SJCRH30 (cell line): ENCODE results near the gene RASAL2. TPM values are rescaled to one million over a fixed set of nuclear protein-coding genes. Genes with fewer than 3 reads are reported as not detected.
A peak's percentile ranks its signal among the peaks of the same experiment; 100 is the strongest.

ENCODE experiments used
- DNase-seq, 2 experiments: peaks; one replicate each; pipeline ENCODE4 v3.0.0-alpha.2; 2015 to 2020
- H3K27ac ChIP-seq: fragments of 250-450 bp; sonication (Bioruptor Pico); 2 replicates; pipeline ENCODE4 v1.5.1; 2020; ENCODE audit warnings: mild to moderate bottlenecking, moderate library complexity
- H3K27me3 ChIP-seq: fragments of 250-450 bp; sonication (Bioruptor Pico); 2 replicates; pipeline ENCODE4 v1.5.1; 2020; ENCODE audit warnings: mild to moderate bottlenecking, moderate library complexity
- H3K36me3 ChIP-seq: fragments of 250-450 bp; sonication (Bioruptor Pico); 2 replicates; pipeline ENCODE4 v1.5.1; 2020; ENCODE audit warnings: mild to moderate bottlenecking, moderate library complexity
- H3K4me1 ChIP-seq: fragments of 250-450 bp; sonication (Bioruptor Pico); 2 replicates; pipeline ENCODE4 v1.5.1; 2020; ENCODE audit warnings: mild to moderate bottlenecking, moderate library complexity
- H3K4me3 ChIP-seq: fragments of 250-450 bp; sonication (Bioruptor Pico); 2 replicates; pipeline ENCODE4 v1.5.1; 2020; ENCODE audit warnings: mild to moderate bottlenecking, moderate library complexity
- H3K9me3 ChIP-seq: fragments of 250-450 bp; sonication (Bioruptor Pico); replicated peaks from 2 replicates; pipeline ENCODE4 v1.5.1; 2020; ENCODE audit warnings: mild to moderate bottlenecking, moderate library complexity
- total RNA-seq: library from RNA; depleted of rRNA; stranded (reverse); fragments of >200 nt; shearing (Covaris generic); gene quantifications from 2 replicates; pipeline ENCODE4 v1.2.3, GENCODE V29; 2014

RASAL2 gene
- total RNA-seq, 1 experiment from 2014 or later = 8.1 TPM

DNA sequence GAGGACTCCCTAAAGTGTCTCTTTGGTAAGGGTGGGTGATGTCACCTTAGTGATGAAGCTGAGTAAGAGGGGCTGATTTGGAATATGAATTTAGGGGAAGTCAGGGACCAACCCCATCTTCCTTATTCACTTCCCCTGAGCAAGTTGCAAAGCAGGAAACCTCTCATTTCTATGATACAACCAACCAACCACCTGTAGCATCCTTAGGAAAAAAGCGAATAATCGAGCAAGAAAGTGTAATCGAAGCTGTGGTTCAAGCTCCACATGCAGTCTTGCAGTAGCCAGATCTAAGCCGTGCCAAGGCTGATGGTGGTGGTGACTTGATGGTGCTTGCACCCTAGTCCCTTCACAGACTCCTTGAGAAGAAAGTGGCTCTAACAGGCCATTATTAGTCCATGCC, 422.2 kb downstream of the RASAL2 start:
- H3K27ac ChIP-seq = no peak overlapping the region
- H3K27me3 ChIP-seq = no peaks in the 10 kb centered on the region
- H3K4me3 ChIP-seq = no peak overlapping the region
- no peaks in the 10 kb centered on the region for H3K4me1 ChIP-seq
- H3K9me3 ChIP-seq = no peaks in the 10 kb centered on the region
- no peaks in the 10 kb centered on the region for H3K36me3 ChIP-seq
- no peak for DNase-seq

DNA sequence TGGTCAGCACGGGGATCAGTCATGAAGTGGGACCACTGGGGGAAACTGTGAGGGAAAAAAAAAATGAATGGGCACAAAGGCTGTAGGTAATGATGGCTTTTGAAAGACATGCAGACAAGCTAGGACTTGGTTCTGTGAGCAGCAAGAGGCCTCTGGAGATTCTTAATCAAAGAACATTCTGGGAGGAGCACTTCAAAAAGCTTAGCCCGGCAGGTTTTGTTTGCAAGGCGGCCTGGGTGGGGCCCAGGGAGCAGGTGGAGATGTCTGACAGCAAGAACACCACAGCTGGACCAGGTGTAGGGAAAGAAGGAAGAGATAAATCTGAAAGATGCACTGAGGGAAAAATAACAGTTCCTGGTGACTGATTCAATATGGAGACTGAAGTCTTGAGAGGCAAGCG, 425.0 kb downstream of the RASAL2 start:
- no peaks in the 10 kb centered on the region for H3K36me3 ChIP-seq
- DNase-seq = no peak
- H3K27ac ChIP-seq = no peak overlapping the region
- no peaks in the 10 kb centered on the region for H3K4me1 ChIP-seq
- no peaks in the 10 kb centered on the region for H3K27me3 ChIP-seq
- H3K4me3 ChIP-seq = no peak overlapping the region
- no peaks in the 10 kb centered on the region for H3K9me3 ChIP-seq

DNA sequence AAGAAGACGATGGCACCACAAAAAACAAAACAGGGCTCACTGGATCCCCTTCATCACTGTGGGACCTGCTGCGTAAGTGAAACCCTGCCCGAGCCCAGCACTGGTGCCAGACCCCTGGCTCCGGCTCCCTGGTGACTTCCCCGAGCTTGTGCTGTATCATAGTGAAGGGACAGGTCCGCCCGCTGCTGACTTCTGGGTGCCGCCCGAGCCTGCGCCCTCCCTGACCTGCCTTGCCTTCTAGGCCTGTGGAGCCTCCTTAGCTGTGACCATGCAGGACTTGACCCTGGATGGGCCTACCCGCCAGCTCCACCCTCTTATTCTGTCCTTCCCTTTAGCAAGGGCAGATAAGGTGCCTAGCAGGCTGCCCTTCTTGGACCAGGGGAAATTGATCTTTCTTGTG, 426.9 kb downstream of the RASAL2 start:
- Histone ChIP-seq H3K9me3 (no peaks in the 10 kb centered on the region), H3K27me3 (no peaks in the 10 kb centered on the region), H3K4me1 (no peaks in the 10 kb centered on the region), H3K36me3 (no peaks in the 10 kb centered on the region), H3K4me3 (no peak overlapping the region), H3K27ac (no peak overlapping the region)
- no peak for DNase-seq

GRCh38 chr1:178521241-178521640, 427.3 kb downstream of the RASAL2 start:
- Histone ChIP-seq H3K36me3 (no peaks in the 10 kb centered on the region), H3K9me3 (no peaks in the 10 kb centered on the region), H3K27ac (no peak overlapping the region), H3K4me1 (no peaks in the 10 kb centered on the region), H3K4me3 (no peak overlapping the region), H3K27me3 (no peaks in the 10 kb centered on the region)
- DNase-seq = no peak

- DNase-seq = no peak
- no peaks in the 10 kb centered on the region for H3K36me3 ChIP-seq
- no peak overlapping the region for H3K4me3 ChIP-seq
- peaks cover 26% of the 10 kb centered on the region for H3K4me1 ChIP-seq
- no peak overlapping the region for H3K27ac ChIP-seq
- no peaks in the 10 kb centered on the region for H3K9me3 ChIP-seq
- no peaks in the 10 kb centered on the region for H3K27me3 ChIP-seq
Measured at GRCh38 chr1:178527117-178527516, 433.2 kb downstream of the RASAL2 start.

- no peak overlapping the region for H3K27ac ChIP-seq
- no peaks in the 10 kb centered on the region for H3K9me3 ChIP-seq
- no peak overlapping the region for H3K4me3 ChIP-seq
- DNase-seq = no peak
- no peaks in the 10 kb centered on the region for H3K27me3 ChIP-seq
- peaks cover 26% of the 10 kb centered on the region for H3K4me1 ChIP-seq
- H3K36me3 ChIP-seq = no peaks in the 10 kb centered on the region
Measured at GRCh38 chr1:178528228-178528952, 434.5 kb downstream of the RASAL2 start.

GRCh38 chr1:178528953-178529335, 435.0 kb downstream of the RASAL2 start:
- no peaks in the 10 kb centered on the region for H3K27me3 ChIP-seq
- no peak overlapping the region for H3K27ac ChIP-seq
- H3K4me1 ChIP-seq = peaks cover 26% of the 10 kb centered on the region
- H3K4me3 ChIP-seq = no peak overlapping the region
- DNase-seq = no peak
- no peaks in the 10 kb centered on the region for H3K36me3 ChIP-seq
- no peaks in the 10 kb centered on the region for H3K9me3 ChIP-seq

GRCh38 chr1:178529364-178530036, 435.6 kb downstream of the RASAL2 start:
- 0 out of 2 replicates have a peak overlapping the region, but pooled peaks have one; percentile 3 for H3K27ac ChIP-seq

DNA sequence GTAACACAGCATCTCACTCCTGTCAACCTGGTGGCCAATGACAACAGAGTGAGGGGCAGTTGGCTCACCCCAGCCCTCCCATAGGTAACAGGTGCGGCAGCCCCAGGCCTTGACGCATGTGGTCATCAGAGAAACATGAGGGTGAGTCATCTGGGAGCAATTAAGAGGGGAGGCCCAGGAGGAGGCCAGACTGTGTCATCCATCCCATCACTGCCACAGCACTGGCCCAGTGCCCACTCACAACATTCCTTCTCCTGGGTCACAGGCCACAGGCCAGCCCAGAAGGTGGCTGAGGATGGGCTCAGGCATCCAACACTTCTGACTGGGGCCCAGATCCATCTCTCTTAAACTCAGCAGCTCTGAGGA, 436.1 kb downstream of the RASAL2 start:
- DNase-seq = peak; percentile 75 to 84
- H3K4me1 ChIP-seq = peaks cover 26% of the 10 kb centered on the region
- H3K27ac ChIP-seq = no peak overlapping the region
- no peaks in the 10 kb centered on the region for H3K9me3 ChIP-seq
- no peaks in the 10 kb centered on the region for H3K27me3 ChIP-seq
- no peak overlapping the region for H3K4me3 ChIP-seq
- H3K36me3 ChIP-seq = no peaks in the 10 kb centered on the region

More at GRCh38 chr1:178529364-178530036, 435.6 kb downstream of the RASAL2 start:
- Histone ChIP-seq H3K36me3 (no peaks in the 10 kb centered on the region), H3K27me3 (no peaks in the 10 kb centered on the region), H3K9me3 (no peaks in the 10 kb centered on the region), H3K4me1 (peaks cover 26% of the 10 kb centered on the region), H3K4me3 (no peak overlapping the region)
- DNase-seq = no peak

GRCh38 chr1:178530502-178530901, 436.6 kb downstream of the RASAL2 start:
- Histone ChIP-seq H3K27me3 (no peaks in the 10 kb centered on the region), H3K27ac (no peak overlapping the region), H3K36me3 (no peaks in the 10 kb centered on the region), H3K4me3 (no peak overlapping the region), H3K9me3 (no peaks in the 10 kb centered on the region), H3K4me1 (peaks cover 26% of the 10 kb centered on the region)
- DNase-seq = no peak

DNA sequence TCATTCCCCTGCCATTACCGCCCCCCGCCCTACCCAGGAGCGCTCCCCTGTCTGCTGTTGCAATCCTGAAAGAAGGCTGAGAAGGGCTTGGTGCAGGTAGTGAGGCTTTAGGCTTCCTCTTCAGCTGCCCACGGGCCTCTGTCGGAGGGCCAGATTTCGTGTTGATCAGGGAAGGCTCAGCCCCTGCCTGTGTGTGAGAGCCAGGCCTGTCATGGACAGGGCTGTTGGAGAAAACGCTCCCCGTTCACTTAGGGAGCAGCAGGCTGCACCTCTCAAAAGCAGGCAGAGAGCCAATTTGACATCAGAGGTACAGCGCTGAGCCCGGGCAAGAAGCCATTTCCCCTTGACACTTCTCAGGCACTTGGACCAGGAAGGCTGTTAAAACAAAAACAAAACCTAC, 438.0 kb downstream of the RASAL2 start:
- no peaks in the 10 kb centered on the region for H3K27me3 ChIP-seq
- no peak overlapping the region for H3K27ac ChIP-seq
- H3K9me3 ChIP-seq = no peaks in the 10 kb centered on the region
- peak overlapping the region; percentile 13 for H3K4me3 ChIP-seq
- DNase-seq = peak in 1 of 2 experiments; percentile 21
- H3K36me3 ChIP-seq = no peaks in the 10 kb centered on the region
- H3K4me1 ChIP-seq = peaks cover 26% of the 10 kb centered on the region

DNA sequence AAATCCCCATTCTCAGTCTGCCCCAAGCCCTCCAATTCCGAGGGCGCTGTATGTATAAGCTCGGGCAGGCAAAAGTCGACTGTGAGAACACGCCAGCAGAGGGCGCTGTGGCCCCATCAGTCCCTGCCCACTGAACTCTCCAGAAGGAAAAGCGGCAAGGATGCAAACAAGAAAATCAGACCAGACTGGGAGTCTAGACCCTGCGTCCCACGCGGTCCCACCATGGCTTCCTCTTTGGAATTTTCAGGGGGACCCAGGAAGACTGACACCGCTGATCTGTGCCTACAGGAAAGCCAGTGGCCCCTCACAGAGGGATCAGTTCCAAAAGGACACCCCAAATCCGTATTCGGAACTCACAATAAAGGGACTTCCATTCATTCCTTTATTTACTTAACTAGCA, 438.5 kb downstream of the RASAL2 start:
- Histone ChIP-seq H3K36me3 (no peaks in the 10 kb centered on the region), H3K27me3 (no peaks in the 10 kb centered on the region), H3K4me3 (peak overlapping the region; percentile 13), H3K27ac (no peak overlapping the region), H3K9me3 (no peaks in the 10 kb centered on the region), H3K4me1 (peaks cover 26% of the 10 kb centered on the region)
- DNase-seq = peak; percentile 72 to 91

DNA sequence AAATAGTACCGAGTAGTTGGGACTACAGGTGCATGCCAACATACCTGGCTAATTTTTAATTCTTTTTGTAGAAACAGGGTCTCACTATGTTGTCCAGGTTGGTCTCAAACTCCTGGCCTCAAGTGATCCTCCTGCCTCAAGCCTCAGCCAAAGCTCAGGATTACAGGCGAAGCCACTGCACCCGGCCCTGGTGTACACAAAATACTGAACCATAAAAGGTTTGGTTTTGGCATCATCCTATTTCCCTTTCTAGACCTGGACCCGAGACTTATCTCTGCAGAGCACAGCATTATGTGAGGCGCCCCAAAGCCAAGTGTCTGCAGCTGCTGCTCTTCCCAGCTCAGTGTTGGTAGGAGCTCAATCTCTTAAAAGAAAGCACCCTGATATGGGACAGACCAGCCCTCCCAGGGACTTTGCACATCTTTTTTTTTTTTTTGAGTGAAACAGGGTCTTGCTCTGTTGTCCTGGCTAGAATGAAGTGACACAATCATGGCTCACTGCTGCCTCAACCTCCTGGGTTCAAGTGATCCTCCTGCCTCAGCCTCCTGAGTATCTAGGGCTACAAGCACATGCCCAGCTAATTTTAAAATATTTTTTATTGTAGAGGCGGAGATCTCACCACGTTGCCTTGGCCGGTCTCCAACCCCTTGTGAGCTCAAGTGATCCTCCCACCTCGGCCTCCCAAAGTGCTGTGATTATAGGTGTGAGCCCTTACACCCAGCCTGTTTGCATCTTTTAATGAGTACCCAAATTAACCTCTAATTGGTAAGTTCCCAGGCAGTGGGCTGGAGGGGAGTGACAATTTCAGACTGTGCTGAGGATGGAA, 439.4 kb downstream of the RASAL2 start:
- H3K36me3 ChIP-seq = no peaks in the 10 kb centered on the region
- H3K27me3 ChIP-seq = no peaks in the 10 kb centered on the region
- H3K9me3 ChIP-seq = no peaks in the 10 kb centered on the region
- DNase-seq = no peak
- H3K4me1 ChIP-seq = peaks cover 26% of the 10 kb centered on the region
- no peak overlapping the region for H3K27ac ChIP-seq
- no peak overlapping the region for H3K4me3 ChIP-seq
